HCT116 (cell line): ENCODE results near the gene CDC6. TPM values are rescaled to one million over a fixed set of nuclear protein-coding genes. Genes with fewer than 3 reads are reported as not detected.

Experiments used
- ATAC-seq: fragments of 200-7000 bp; cut with Tn5 transposase; 2 replicates; pipeline ENCODE4 v1.9.1; 2020; ENCODE audit warnings: mild to moderate bottlenecking, moderate library complexity
- BruUV-seq: library from RNA; stranded (reverse); fragments of 400-500 nt; replicated peaks from 2 replicates; lab custom pipeline; 2021; lab: Mats Ljungman, UMichigan
- CTCF ChIA-PET: fragments of 300-600 bp; sonication (Branson Sonifier 250); formaldehyde crosslinking; loops from one replicate; lab custom pipeline; 2021; ENCODE audit warnings: antibody characterized with exemption; lab: Charles Lee
- POLR2A ChIA-PET: fragments of 300-600, 350-600 bp; sonication (Branson Sonifier 250); formaldehyde crosslinking; loops from one replicate; lab custom pipeline; 2021; ENCODE audit warnings: antibody characterized with exemption; lab: Charles Lee
- RAD21 ChIA-PET, 2 experiments: fragments of 300-600 bp; sonication (Branson Sonifier 250); formaldehyde crosslinking; loops; one replicate each; lab custom pipeline; 2023; ENCODE audit warnings: low total read pairs in 2 of 2; ENCODE audit not compliant: uncharacterized antibody in 2 of 2, unreplicated experiment in 2 of 2, low non-redundant PET in 1 of 2; lab: Charles Lee
- DNase-seq: peaks from one replicate; pipeline ENCODE4 v3.0.0-alpha.2; 2010; ENCODE audit warnings: low read depth, low spot score
- H2AFZ ChIP-seq: fragments of 200-600 bp; shearing (Covaris generic), sonication (generic); 2 replicates; pipeline ENCODE4 v1.6.1; 2017; ENCODE audit warnings: low read depth, mixed run types, mixed read lengths, antibody characterized with exemption, low read length; ENCODE audit not compliant: poor library complexity, severe bottlenecking
- H3K27ac ChIP-seq: 2 replicates; pipeline ENCODE4 v1.5.1; 2012; ENCODE audit warnings: low read depth, low read length
- H3K27me3 ChIP-seq: fragments of 200-600 bp; sonication (generic); 2 replicates; pipeline ENCODE4 v1.6.1; 2016; ENCODE audit warnings: mixed run types, low read length, mixed read lengths; ENCODE audit not compliant: insufficient read depth
- H3K36me3 ChIP-seq, 2 experiments: fragments of 200-500 bp in 1 of 2; fragments of 200-600 bp in 1 of 2; sonication (Bioruptor generic) in 1 of 2; sonication (generic) in 1 of 2; 2 replicates each; pipeline versions ENCODE4 v1.5.1 to v1.6.1; 2014 to 2016; ENCODE audit warnings: low read length in 2 of 2, inconsistent platforms in 1 of 2, mixed read lengths in 1 of 2, mixed run types in 1 of 2; ENCODE audit not compliant: insufficient read depth in 2 of 2, control insufficient read depth in 1 of 2
- H3K4me1 ChIP-seq, 2 experiments: fragments of 200-600 bp in 1 of 2; sonication (generic) in 1 of 2; 2 replicates each; pipeline versions ENCODE4 v1.5.1 to v1.6.1; 2012 to 2017; ENCODE audit warnings: low read length in 2 of 2, inconsistent platforms in 1 of 2, mild to moderate bottlenecking in 1 of 2, mixed read lengths in 1 of 2, mixed run types in 1 of 2, moderate library complexity in 1 of 2; ENCODE audit not compliant: insufficient read depth in 2 of 2, control insufficient read depth in 1 of 2
- H3K4me2 ChIP-seq: fragments of 200-600 bp; sonication (generic); 2 replicates; pipeline ENCODE4 v1.6.1; 2017; ENCODE audit warnings: mixed run types, low read length, mixed read lengths
- H3K4me3 ChIP-seq, 2 experiments: fragments of 200-600 bp in 1 of 2; sonication (generic) in 1 of 2; replicated peaks in 1 of 2; 2 replicates each; pipeline ENCODE4 v1.5.1; 2011 to 2016; ENCODE audit warnings: low read length in 2 of 2, control low read depth in 1 of 2, low read depth in 1 of 2, mild to moderate bottlenecking in 1 of 2, mixed read lengths in 1 of 2, mixed run types in 1 of 2
- H3K79me2 ChIP-seq: fragments of 200-600 bp; sonication (generic); 2 replicates; pipeline ENCODE4 v1.6.1; 2017; ENCODE audit warnings: mild to moderate bottlenecking, mixed run types, low read length, moderate library complexity, mixed read lengths; ENCODE audit not compliant: insufficient read depth
- H3K9ac ChIP-seq: fragments of 200-600 bp; sonication (generic); 2 replicates; pipeline ENCODE4 v1.6.1; 2016; ENCODE audit warnings: low read length, mixed read lengths
- H3K9me2 ChIP-seq: fragments of 200-600 bp; sonication (generic), shearing (Covaris generic); 2 replicates; pipeline ENCODE4 v1.6.1; 2017; ENCODE audit warnings: mixed run types, mild to moderate bottlenecking, moderate library complexity; ENCODE audit not compliant: insufficient read depth
- H3K9me3 ChIP-seq, 2 experiments: fragments of 200-500 bp in 1 of 2; fragments of 200-600 bp in 1 of 2; sonication (Bioruptor generic) in 1 of 2; sonication (generic) in 1 of 2; 2 replicates each; pipeline ENCODE4 v1.6.1; 2014 to 2017; ENCODE audit warnings: low read length in 2 of 2, mixed read lengths in 2 of 2, inconsistent platforms in 1 of 2, low read depth in 1 of 2, mild to moderate bottlenecking in 1 of 2, mixed run types in 1 of 2, moderate library complexity in 1 of 2; ENCODE audit not compliant: control insufficient read depth in 1 of 2, insufficient read depth in 1 of 2
- H4K20me1 ChIP-seq: fragments of 200-600 bp; sonication (generic), shearing (Covaris generic); 2 replicates; pipeline ENCODE4 v1.6.1; 2017; ENCODE audit warnings: mixed run types, mild to moderate bottlenecking, moderate library complexity; ENCODE audit not compliant: insufficient read depth
- EGR1 ChIP-seq: IDR thresholded peaks from 2 replicates; pipeline ENCODE4 v1.6.1; 2012; ENCODE audit warnings: low read depth
- EZH2 ChIP-seq: fragments of 200-600 bp; sonication (generic); IDR thresholded peaks from 2 replicates; pipeline ENCODE4 v1.6.1; 2017; ENCODE audit warnings: antibody characterized with exemption, mixed run types
- EZH2phosphoT487 ChIP-seq: fragments of 200-600 bp; IDR thresholded peaks from 2 replicates; pipeline ENCODE4 v1.6.1; 2018; ENCODE audit warnings: antibody characterized with exemption, borderline replicate concordance
- FOSL1 ChIP-seq: IDR thresholded peaks from 2 replicates; pipeline ENCODE4 v1.6.1; 2012; ENCODE audit warnings: low read depth
- POLR2A ChIP-seq: IDR thresholded peaks from 2 replicates; pipeline ENCODE4 v1.7.0; 2011; ENCODE audit warnings: borderline replicate concordance; ENCODE audit not compliant: insufficient read depth, insufficient read length; ENCODE audit errors: extremely low read depth
- POLR2AphosphoS5 ChIP-seq: IDR thresholded peaks from 2 replicates; pipeline ENCODE4 v1.6.1; 2011; ENCODE audit warnings: mild to moderate bottlenecking, low read depth, low read length, moderate library complexity
- RAD21 ChIP-seq: IDR thresholded peaks from 2 replicates; pipeline ENCODE4 v1.6.1; 2012; ENCODE audit warnings: low read depth, mild to moderate bottlenecking
- SIN3A ChIP-seq: IDR thresholded peaks from 2 replicates; pipeline ENCODE4 v1.6.1; 2012; ENCODE audit warnings: low read depth
- SRF ChIP-seq: IDR thresholded peaks from 2 replicates; pipeline ENCODE4 v1.6.1; 2012; ENCODE audit warnings: low read depth
- ZNF274 ChIP-seq: fragments of 200-500 bp; sonication (Bioruptor generic); IDR thresholded peaks from 2 replicates; pipeline ENCODE4 v1.6.1; 2014; ENCODE audit warnings: mild to moderate bottlenecking, low read depth, low read length, inconsistent platforms
- intact Hi-C: fragments of 100-400 bp; cut with micrococcal nuclease; formaldehyde crosslinking; loops from 2 replicates; pipeline ENCODE4 v1.10.0; 2022
- total RNA-seq: library from RNA; stranded (reverse); gene quantifications from one replicate; pipeline ENCODE4 v1.2.1, GENCODE V29; 2021; ENCODE audit not compliant: unreplicated experiment
- TF ChIP-seq, protein P1 (sequence below), 3 experiments: fragments of 200-600 bp in 1 of 3; sonication (generic) in 1 of 3; IDR thresholded peaks in 2 of 3; conservative IDR thresholded peaks in 1 of 3; 2 replicates each; pipeline ENCODE4 v1.5.1; 2012 to 2017; ENCODE audit warnings: low read depth in 2 of 3, low read length in 2 of 3, antibody characterized with exemption in 1 of 3, borderline replicate concordance in 1 of 3, control low read depth in 1 of 3, mild to moderate bottlenecking in 1 of 3, mixed read lengths in 1 of 3, mixed run types in 1 of 3, moderate library complexity in 1 of 3; ENCODE audit not compliant: insufficient read depth in 1 of 3

CDC6 gene
- total RNA-seq, 1 experiment from 2014 or later = 117 TPM

DNA sequence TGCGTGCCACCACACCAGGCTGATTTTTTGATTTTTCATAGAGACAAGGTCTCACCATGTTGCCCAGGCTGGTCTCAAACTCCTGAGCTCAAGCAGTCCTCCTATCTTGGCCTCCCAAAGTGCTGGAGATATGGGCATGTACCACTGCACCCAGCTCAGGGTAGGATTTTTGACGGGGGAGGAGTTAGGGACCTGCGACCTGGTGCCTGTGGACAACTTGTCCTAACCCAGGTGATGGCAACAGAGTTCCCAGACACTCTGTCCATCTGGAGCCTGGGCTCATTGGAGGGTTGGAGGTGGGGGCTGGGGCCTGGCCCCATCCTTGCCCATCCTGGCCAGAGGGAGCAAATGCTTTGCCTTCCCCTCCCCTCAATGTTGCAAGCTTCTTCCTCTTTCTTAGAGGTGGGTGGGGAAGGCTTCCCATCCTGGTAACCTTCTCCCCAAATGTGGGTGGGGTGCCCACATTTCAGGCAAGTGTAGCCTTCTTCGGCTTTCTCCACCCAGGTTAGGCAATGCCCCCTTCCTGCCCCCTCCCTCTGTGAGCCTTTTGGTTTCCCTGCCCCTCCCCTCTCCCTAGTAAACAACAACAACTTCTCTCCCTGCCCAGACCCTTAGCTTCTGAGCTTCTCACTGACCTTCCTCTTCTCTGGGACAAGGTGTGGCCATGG is 46.2 kb downstream of the CDC6 start (continued):
- TF ChIP-seq, protein P1, sequence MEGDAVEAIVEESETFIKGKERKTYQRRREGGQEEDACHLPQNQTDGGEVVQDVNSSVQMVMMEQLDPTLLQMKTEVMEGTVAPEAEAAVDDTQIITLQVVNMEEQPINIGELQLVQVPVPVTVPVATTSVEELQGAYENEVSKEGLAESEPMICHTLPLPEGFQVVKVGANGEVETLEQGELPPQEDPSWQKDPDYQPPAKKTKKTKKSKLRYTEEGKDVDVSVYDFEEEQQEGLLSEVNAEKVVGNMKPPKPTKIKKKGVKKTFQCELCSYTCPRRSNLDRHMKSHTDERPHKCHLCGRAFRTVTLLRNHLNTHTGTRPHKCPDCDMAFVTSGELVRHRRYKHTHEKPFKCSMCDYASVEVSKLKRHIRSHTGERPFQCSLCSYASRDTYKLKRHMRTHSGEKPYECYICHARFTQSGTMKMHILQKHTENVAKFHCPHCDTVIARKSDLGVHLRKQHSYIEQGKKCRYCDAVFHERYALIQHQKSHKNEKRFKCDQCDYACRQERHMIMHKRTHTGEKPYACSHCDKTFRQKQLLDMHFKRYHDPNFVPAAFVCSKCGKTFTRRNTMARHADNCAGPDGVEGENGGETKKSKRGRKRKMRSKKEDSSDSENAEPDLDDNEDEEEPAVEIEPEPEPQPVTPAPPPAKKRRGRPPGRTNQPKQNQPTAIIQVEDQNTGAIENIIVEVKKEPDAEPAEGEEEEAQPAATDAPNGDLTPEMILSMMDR (IDR thresholded peaks at IDR 0.05 in 2 of 3, conservative IDR thresholded peaks at IDR 0.05 in 1 of 3; ENCODE audit: borderline replicate concordance in 1 of 3, insufficient read depth in 1 of 3, low read depth in 2 of 3, low read length in 2 of 3) = no peak
- TF ChIP-seq EGR1 (no peak), EZH2phosphoT487 (no peak), POLR2AphosphoS5 (no peak), FOSL1 (no peak), ZNF274 (no peak), RAD21 (no peak), EZH2 (no peak), SIN3A (no peak), POLR2A (no peak)

DNA sequence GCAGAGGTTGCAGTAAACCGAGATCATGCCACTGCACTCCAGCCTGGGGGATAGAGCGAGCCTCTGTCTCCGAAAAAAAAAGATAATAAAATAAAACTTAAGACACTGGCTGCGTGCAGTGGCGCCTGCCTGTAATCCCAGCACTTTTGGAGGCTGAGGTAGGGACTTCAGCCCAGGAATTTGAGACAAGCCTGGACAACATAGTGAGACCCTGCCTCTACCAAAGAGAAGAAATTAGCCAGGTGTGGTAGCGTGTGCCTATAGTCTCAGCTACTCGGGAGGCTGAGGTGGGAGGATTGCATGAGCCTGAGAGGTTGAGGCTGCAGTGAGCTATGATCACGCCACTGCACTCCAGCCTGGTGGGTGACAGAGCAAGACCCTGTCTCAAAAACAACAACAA is 47.9 kb downstream of the CDC6 start:
- RAD21 ChIA-PET = no interaction called here
- intact Hi-C loops = no loop called here
- H3K4me1 ChIP-seq = peaks cover 33 to 36% of the 10 kb centered on the region in 2 experiments
- H3K4me3 ChIP-seq = no peak overlapping the region
- H3K27ac ChIP-seq = no peak overlapping the region
- TF ChIP-seq SRF = no peak
- TF ChIP-seq, all 23 proteins: peak for 0
- H3K9me3 ChIP-seq = no peaks in the 10 kb centered on the region
- H3K4me2 ChIP-seq = peak overlapping the region; percentile 67; the same call in 1 of the 2 replicates
- CTCF ChIA-PET = no interaction called here
- ATAC-seq (peak; percentile 11; the same call in 1 of the 2 replicates), DNase-seq (no peak)
- H3K79me2 ChIP-seq = peaks cover 70% of the 10 kb centered on the region
- peaks cover 0 to 14% of the 10 kb centered on the region in 2 experiments; a peak in 2 of 4 replicates for H3K36me3 ChIP-seq
- POLR2A ChIA-PET = no interaction called here
- no peaks in the 10 kb centered on the region for H3K27me3 ChIP-seq
- no peak overlapping the region for H2AFZ ChIP-seq
- no peaks in the 10 kb centered on the region for H4K20me1 ChIP-seq
- BruUV-seq = no TSS peak
- no peaks in the 10 kb centered on the region for H3K9me2 ChIP-seq
- no peak overlapping the region for H3K9ac ChIP-seq
